ENCODE measurements around the gene BNC2. TPM values are rescaled to one million over a fixed set of nuclear protein-coding genes. Genes with fewer than 3 reads are reported as not detected.

The BNC2 gene
- total RNA-seq, 1 experiment from 2014 or later, result 5.7 TPM

DNA sequence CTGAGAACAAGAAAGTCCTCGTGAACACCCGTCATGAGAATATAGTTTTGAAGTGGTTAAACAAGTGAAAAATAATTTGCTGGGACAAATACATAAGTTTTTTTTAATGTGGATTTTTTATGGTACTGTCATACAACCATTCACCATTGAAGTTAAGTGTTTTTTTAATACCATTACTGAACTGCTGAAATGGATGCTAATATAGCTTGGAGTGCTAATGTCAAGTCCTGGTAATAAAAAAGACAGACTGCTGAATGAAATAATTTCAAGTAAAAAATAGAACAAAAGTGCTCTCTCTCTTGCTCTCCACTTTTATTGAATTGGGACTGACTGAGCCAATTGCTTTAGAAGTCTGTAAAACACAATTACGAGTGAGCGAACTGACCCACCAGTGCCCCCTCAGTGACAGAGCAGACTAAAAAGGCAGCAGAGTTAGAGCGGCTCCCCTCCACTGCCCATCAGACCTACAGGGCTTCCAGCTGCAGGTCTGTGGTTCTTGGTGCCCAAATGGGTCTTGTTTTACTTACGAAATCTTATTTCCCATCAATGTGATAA, 442.5 kb downstream of the BNC2 start:
- ChIA-PET CTCF (no interaction called here), POLR2A (no interaction called here)
- Histone ChIP-seq H3K27ac (ENCODE audit: low read length) (no peak overlapping the region), H3K9me3 (ENCODE audit: control insufficient read depth, insufficient read depth, low read depth, low read length) (no peaks in the 10 kb centered on the region), H3K36me3 (ENCODE audit: control insufficient read depth, insufficient read depth, low read length) (no peaks in the 10 kb centered on the region), H3K27me3 (ENCODE audit: control insufficient read depth, insufficient read depth, low read length) (no peaks in the 10 kb centered on the region), H3K4me1 (ENCODE audit: control insufficient read depth, insufficient read depth, low read length) (no peaks in the 10 kb centered on the region), H3K4me3 (ENCODE audit: low read depth in 2 of 2, low read length in 2 of 2) (no peak overlapping the region)
- intact Hi-C loops (cut with micrococcal nuclease; ENCODE audit: unreplicated experiment), result no loop called here
- DNase-seq (ENCODE audit: low read depth, low spot score), result no peak
- in situ Hi-C loops (cut with HindIII; ENCODE audit: low pct_unique_long_range_greater_than_20kb, low sequenced_read_pairs), result no loop called here
- ATAC-seq, result no peak
- no TSS peak for BruUV-seq (replicated peaks)
- no peak for TF ChIP-seq POLR2AphosphoS5 (IDR thresholded peaks at IDR 0.05; ENCODE audit: low read depth, low read length)
- TF ChIP-seq REST (IDR thresholded peaks at IDR 0.05; ENCODE audit: insufficient read depth in 1 of 2, low read depth in 2 of 2, low read length in 1 of 2), result no peak
- TF ChIP-seq TCF7L2 (IDR thresholded peaks at IDR 0.05; ENCODE audit: low read depth, low read length), result no peak
- no peak for TF ChIP-seq SIN3A (IDR thresholded peaks at IDR 0.05; ENCODE audit: borderline replicate concordance, insufficient read depth, low read depth, low read length)
- TF ChIP-seq, protein P1, sequence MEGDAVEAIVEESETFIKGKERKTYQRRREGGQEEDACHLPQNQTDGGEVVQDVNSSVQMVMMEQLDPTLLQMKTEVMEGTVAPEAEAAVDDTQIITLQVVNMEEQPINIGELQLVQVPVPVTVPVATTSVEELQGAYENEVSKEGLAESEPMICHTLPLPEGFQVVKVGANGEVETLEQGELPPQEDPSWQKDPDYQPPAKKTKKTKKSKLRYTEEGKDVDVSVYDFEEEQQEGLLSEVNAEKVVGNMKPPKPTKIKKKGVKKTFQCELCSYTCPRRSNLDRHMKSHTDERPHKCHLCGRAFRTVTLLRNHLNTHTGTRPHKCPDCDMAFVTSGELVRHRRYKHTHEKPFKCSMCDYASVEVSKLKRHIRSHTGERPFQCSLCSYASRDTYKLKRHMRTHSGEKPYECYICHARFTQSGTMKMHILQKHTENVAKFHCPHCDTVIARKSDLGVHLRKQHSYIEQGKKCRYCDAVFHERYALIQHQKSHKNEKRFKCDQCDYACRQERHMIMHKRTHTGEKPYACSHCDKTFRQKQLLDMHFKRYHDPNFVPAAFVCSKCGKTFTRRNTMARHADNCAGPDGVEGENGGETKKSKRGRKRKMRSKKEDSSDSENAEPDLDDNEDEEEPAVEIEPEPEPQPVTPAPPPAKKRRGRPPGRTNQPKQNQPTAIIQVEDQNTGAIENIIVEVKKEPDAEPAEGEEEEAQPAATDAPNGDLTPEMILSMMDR (IDR thresholded peaks at IDR 0.05), result no peak

DNA sequence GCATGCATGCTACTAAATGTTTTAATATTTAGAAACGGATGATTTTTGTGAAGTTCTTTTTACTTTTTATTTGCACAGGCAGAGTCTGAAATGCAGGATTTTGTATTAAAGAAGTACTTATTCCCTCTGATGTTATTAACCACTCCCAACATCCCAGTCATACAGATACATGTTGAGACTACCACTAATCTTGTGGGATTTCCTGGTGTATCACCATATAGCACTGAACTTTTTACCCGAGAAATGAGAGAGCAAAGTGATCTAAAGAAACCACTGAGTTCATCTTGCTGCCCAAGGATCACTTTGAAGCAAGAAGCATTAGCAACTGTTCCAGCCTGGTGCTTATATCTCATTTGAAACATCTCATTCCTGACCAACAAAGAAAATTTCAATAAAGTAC, 443.8 kb downstream of the BNC2 start:
- no peaks in the 10 kb centered on the region for H3K27me3 ChIP-seq (ENCODE audit: control insufficient read depth, insufficient read depth, low read length)
- H3K4me1 ChIP-seq (ENCODE audit: control insufficient read depth, insufficient read depth, low read length), result no peaks in the 10 kb centered on the region
- BruUV-seq (replicated peaks), result no TSS peak
- CTCF ChIA-PET, result no interaction called here
- no peak for TF ChIP-seq POLR2AphosphoS5 (IDR thresholded peaks at IDR 0.05; ENCODE audit: low read depth, low read length)
- TF ChIP-seq, protein P1 (IDR thresholded peaks at IDR 0.05), result no peak
- TF ChIP-seq REST (IDR thresholded peaks at IDR 0.05; ENCODE audit: insufficient read depth in 1 of 2, low read depth in 2 of 2, low read length in 1 of 2), result no peak
- TF ChIP-seq SIN3A (IDR thresholded peaks at IDR 0.05; ENCODE audit: borderline replicate concordance, insufficient read depth, low read depth, low read length), result no peak
- no peak for TF ChIP-seq TCF7L2 (IDR thresholded peaks at IDR 0.05; ENCODE audit: low read depth, low read length)
- intact Hi-C loops (cut with micrococcal nuclease; ENCODE audit: unreplicated experiment) (no loop called here), in situ Hi-C loops (cut with HindIII; ENCODE audit: low pct_unique_long_range_greater_than_20kb, low sequenced_read_pairs) (no loop called here)
- H3K9me3 ChIP-seq (ENCODE audit: control insufficient read depth, insufficient read depth, low read depth, low read length), result no peaks in the 10 kb centered on the region
- no peaks in the 10 kb centered on the region for H3K36me3 ChIP-seq (ENCODE audit: control insufficient read depth, insufficient read depth, low read length)
- no peak overlapping the region for H3K27ac ChIP-seq (ENCODE audit: low read length)
- H3K4me3 ChIP-seq (ENCODE audit: low read depth in 2 of 2, low read length in 2 of 2), result no peak overlapping the region
- no peak for DNase-seq (ENCODE audit: low read depth, low spot score)
- ATAC-seq, result no peak
- POLR2A ChIA-PET, result no interaction called here

Data from Panc1 (cell line).